Amniotic stem cell (primary cell): ENCODE data around the gene PLCH1.

Source experiments
- DNase-seq: peaks from one replicate; lab custom pipeline; 2025; lab: John Stamatoyannopoulos, UW

The PLCH1 gene

GRCh38 chr3:155462672-155463071, 282.2 kb downstream of the PLCH1 start:
- DNase-seq = no peak

DNA sequence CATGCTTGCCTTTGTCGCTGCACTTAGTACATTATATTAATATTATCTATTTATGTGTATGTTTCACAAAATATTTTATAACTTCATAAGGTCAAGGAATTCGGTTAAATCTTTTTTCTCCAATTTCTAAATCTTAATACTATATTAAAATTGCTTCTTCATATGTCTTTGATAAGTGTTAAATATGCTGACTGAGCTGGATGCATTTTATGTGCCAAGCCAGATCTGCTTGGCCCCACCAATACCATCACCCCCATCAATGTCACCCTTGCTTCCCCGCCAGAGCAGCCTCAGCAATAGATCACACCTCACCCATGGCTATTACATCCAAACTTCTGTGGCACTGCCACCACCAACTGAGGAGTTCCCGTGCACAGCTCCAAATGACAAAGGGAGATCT, 287.3 kb downstream of the PLCH1 start:
- no peak for DNase-seq

DNA sequence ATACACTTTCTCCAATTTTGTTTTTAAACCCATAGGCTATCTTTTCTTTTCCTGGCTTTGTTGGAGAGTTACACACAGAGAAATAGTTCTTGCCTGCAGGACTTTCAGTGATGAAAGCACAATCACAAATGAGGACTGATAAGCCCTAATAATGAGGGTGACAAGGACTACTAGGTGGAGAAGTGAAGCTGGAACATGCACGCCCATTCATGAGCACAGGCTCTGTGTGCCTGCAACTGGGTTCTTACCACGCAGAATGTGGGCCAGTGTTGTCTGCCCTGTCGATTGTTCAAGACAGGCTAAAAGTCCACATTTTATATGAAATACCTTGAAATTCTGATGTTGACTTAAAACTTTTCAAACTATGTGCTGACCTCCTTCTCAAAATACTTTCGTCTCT, 289.1 kb downstream of the PLCH1 start:
- no peak for DNase-seq

GRCh38 chr3:155453512-155453911, 291.4 kb downstream of the PLCH1 start:
- no peak for DNase-seq

DNA sequence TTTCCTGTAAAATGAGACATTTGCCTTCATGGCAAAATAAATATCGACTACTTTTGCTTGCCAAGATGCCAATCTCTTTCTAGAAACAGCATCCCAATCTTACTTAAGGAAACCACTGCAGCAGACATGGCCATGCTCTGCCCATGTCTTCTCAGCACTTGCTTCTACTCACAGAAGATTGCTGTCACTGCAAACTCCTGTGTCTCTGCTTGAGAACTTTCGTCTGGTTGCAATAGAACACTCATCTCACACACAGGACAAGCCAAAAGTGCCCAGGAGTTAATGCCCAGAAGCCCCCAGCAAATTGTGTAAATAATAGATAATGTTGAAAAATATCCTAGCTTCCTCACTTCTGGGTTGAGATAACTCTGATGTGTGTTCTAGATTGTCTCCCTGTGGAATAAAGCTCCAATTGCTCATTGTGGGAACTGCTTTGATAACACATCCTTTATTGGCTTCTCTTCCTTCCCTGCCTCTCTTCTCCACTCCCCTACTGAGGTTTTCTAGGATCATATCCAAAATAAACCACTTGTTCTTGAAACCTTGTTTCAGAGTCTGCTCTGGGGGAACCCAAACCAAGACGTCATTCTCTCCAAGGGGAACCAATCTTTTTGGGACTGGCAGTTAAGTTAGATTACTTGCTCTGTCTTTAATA, 295.1 kb downstream of the PLCH1 start:
- DNase-seq = no peak

GRCh38 chr3:155448531-155448930, 296.3 kb downstream of the PLCH1 start:
- DNase-seq = no peak

DNA sequence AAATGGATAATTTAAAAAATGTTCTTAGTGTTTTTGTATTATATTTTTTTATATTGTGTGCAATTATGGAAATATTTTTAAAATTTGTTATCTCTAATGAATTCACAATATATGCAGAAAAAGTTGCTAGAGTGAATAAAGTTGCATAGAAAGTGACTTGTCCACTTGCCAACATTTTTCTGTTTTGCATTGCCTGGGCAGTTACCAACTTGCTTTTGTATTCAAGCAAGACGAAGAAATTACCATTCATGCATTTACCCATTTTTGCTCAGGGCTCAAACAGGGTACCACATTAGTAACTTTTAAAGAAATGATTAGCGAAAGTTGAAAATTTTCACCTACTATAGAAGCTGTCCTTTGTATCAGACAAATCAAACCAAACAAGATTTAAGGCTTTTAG, 298.5 kb downstream of the PLCH1 start:
- no peak for DNase-seq

DNA sequence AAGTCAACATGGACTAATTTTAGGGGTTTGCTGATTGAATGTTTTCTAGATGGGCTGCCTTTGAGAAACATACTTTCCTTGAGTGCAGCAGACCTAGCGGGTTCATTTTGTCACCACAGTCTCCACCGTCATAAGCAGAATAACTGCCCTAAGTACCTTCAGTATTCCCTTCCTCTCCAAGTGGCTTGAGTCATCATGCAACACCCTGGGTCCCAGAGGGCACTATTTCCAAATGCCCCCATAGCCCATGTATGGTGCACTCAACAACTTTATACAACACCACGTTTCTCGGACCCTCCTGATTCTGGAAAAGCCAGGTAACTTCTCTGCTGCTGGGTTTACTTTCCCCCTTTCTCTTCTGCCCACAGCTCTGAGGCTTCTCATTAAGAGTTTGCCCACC, 300.1 kb downstream of the PLCH1 start:
- no peak for DNase-seq

- no peak for DNase-seq
Measured at GRCh38 chr3:155443815-155444214, 301.1 kb downstream of the PLCH1 start.

DNA sequence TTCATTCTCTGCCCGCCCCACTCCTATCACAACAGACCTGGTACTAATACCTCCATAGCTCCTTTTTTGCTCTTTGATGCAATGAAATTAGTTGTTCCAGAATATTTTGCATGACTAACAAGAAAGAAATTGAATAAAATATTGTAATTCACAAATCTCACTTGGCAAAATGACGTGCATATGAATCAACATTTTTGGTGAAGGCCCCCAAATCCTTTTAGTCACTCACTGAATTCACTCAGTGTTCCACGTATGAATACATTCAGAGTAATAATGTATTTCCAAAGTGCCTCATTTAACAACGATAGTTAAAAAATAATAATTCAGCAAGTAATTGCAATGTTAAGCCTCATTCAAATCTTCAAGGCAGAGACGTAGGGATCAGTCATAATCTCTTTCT, 302.8 kb downstream of the PLCH1 start:
- DNase-seq = no peak

- no peak for DNase-seq
Measured at GRCh38 chr3:155441506-155441905, 303.4 kb downstream of the PLCH1 start.

DNA sequence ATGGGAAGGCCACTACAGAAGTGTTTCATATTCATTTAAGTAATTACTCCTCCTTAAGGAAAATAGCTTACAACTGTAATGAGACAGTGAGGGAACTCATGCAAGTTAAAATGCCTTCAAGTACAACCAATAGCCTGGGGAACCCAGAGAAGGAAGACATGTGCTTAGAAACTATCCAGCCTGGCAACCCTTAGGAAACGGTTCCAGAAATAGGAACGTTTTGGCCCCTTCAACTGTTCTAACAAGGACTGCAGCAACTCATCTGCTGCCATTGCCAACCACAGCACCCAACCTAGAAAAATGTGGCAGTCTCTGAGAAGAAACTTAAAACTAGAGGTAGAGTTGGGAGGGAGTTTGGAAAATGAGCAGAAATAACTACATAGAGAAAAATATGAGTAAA, 303.8 kb downstream of the PLCH1 start:
- DNase-seq = no peak

- no peak for DNase-seq
Measured at GRCh38 chr3:155435821-155436220, 309.1 kb downstream of the PLCH1 start.

GRCh38 chr3:155431856-155432570, 312.9 kb downstream of the PLCH1 start:
- no peak for DNase-seq

DNA sequence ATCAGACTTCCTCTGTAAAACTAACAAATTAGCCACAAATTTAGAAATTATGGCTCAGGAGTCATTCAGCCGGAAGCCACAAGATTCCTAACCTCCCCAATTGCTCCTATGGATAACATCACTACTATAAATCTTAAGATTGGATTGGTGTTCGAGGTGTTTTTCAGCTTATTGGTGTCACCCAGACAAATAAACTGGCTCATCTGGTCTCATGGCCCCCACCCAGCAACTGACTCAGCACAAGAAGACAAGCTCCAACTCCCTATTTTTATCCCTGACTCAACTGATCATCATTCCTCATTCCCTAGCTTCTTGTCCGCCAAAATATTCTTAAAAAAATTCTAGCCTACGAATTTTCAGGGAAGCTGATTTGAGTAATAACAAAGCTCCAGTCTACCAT, 316.3 kb downstream of the PLCH1 start:
- DNase-seq = no peak

- DNase-seq = no peak
Measured at GRCh38 chr3:155426524-155427230, 318.2 kb downstream of the PLCH1 start.

- DNase-seq = no peak
Measured at GRCh38 chr3:155425396-155425795, 319.5 kb downstream of the PLCH1 start.

DNA sequence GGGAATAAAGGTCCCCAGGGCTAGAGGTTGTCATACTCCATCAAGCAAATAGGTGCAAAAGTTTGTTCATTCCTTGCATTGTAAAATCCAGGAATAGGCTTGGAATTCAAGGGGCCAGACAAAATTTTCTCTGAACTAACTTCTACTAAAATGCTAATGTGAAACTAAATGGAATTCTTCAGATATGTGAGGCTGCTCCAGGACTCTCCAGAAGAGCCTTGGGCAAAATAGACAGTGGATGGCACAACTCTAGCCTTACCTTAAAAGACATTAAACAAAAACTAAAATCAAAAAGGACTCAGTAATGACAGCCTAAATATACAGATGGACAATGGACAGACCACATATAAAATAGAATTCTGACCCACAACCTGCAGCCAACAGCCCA, 320.6 kb downstream of the PLCH1 start:
- DNase-seq = no peak

GRCh38 chr3:155423526-155424322, 321.1 kb downstream of the PLCH1 start:
- DNase-seq = no peak

GRCh38 chr3:155420881-155421486, 323.9 kb downstream of the PLCH1 start:
- no peak for DNase-seq

- DNase-seq = no peak
Measured at GRCh38 chr3:155420406-155420805, 324.5 kb downstream of the PLCH1 start.

- DNase-seq = no peak
Measured at GRCh38 chr3:155418407-155418806, 326.5 kb downstream of the PLCH1 start.
